ENCODE data around the gene LYG1.
"Not testable (repeated sequence)": the region's sequence is repeated elsewhere in the genome, so short reads cannot be mapped to it uniquely, and the experiment has no call there.

The LYG1 gene

GRCh38 chr2:99301097-99301496 is at the start of gene LYG1:
Gene LYG1, minus strand, starts transcription at chr2:99301197. Its CDS starts 5,527 bp downstream, at chr2:99295670.
- not testable (repeated sequence) for DNase-seq

GRCh38 chr2:99350194-99350593 is 49.2 kb upstream of the LYG1 start:
- no peak for DNase-seq

- no peak for DNase-seq
Measured at GRCh38 chr2:99348173-99348572, 47.2 kb upstream of the LYG1 start.

GRCh38 chr2:99346218-99346617 is 45.2 kb upstream of the LYG1 start:
- no peak for DNase-seq

- DNase-seq: not testable (repeated sequence)
Measured at GRCh38 chr2:99345446-99345845, 44.4 kb upstream of the LYG1 start.

GRCh38 chr2:99342536-99342935 is 41.5 kb upstream of the LYG1 start:
- no peak for DNase-seq

- no peak for DNase-seq
Measured at GRCh38 chr2:99340669-99341236, 39.8 kb upstream of the LYG1 start.

GRCh38 chr2:99338029-99338585 is 37.1 kb upstream of the LYG1 start:
- peak; percentile 31 for DNase-seq

- DNase-seq: peak; percentile 90
Measured at GRCh38 chr2:99337113-99338028, 36.4 kb upstream of the LYG1 start, which contains the start of gene EIF5B. Gene EIF5B, plus strand, starts transcription at chr2:99337389. Its CDS starts 166 bp downstream, at chr2:99337555.

- DNase-seq: peak; percentile 83
Measured at GRCh38 chr2:99336804-99337112, 35.8 kb upstream of the LYG1 start.

- DNase-seq: peak; percentile 99
Measured at GRCh38 chr2:99335911-99336803, 35.2 kb upstream of the LYG1 start, which contains the start of gene TXNDC9. Gene TXNDC9, minus strand, starts transcription at chr2:99336333. Its CDS starts 3,123 bp downstream, at chr2:99333210.

GRCh38 chr2:99325384-99325783 is 24.4 kb upstream of the LYG1 start:
- no peak for DNase-seq

- DNase-seq: not testable (repeated sequence)
Measured at GRCh38 chr2:99317873-99318200, 16.8 kb upstream of the LYG1 start.

GRCh38 chr2:99317161-99317872 is 16.3 kb upstream of the LYG1 start:
- DNase-seq: no peak

GRCh38 chr2:99299580-99299979 is 1.4 kb downstream of the LYG1 start:
- no peak for DNase-seq

- DNase-seq: no peak
Measured at GRCh38 chr2:99297994-99298393, 3.0 kb downstream of the LYG1 start.

GRCh38 chr2:99285526-99285925 is 15.5 kb downstream of the LYG1 start:
- no peak for DNase-seq

- DNase-seq: no peak
Measured at GRCh38 chr2:99279969-99280695, 20.9 kb downstream of the LYG1 start.

- DNase-seq: no peak
Measured at GRCh38 chr2:99278793-99279291, 22.2 kb downstream of the LYG1 start.

GRCh38 chr2:99278195-99278765 is 22.7 kb downstream of the LYG1 start:
- DNase-seq: not testable (repeated sequence)

- no peak for DNase-seq
Measured at GRCh38 chr2:99275882-99276281, 25.1 kb downstream of the LYG1 start.

Measured in DMS79 treated with DMSO at 0.1 percent for 48 hours (cell line).